ENCODE data around the gene GPR150.
"Not testable (repeated sequence)": the region's sequence is repeated elsewhere in the genome, so short reads cannot be mapped to it uniquely, and the experiment has no call there.

The GPR150 gene

DNA sequence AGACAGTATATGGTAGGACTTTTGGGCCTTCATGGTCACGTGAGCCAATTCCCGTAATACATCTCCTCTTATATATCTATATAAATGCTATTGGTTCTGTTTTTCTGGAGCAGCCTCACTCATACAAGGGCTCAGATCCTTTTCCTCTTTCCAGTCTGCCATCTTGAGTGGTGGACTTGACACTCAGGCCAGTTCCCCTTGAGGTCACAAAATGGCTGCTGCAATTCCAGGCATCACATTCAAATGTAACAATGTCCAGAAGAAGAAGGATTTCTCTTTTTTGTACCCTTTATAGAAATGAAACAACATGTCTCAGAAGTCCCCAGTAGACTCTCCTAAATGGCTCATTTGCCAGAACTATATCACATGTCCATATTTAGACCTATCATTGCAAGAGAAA is 4.5 kb downstream of the GPR150 start:
- no peak for DNase-seq (ENCODE audit: low read depth)

DNA sequence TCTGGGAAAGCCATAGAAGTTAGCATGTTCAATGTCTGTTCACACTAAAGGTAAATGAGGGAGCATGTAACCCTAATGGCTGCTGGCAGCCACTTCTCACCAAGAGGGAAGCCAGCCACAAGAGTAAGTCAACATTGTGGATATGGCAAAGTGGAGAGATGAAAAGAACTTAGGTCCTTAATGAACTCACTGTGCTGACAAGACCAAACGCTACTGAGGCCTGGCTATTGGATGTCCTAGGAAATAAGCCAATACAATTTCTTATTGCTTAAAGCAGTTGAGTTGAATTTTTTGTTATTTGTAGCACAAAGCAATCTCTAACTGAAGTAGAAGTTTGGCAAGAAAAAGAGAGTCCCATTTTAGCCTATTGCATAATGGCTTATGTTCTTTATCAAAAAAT is 6.8 kb downstream of the GPR150 start:
- DNase-seq (ENCODE audit: low read depth), result no peak

DNA sequence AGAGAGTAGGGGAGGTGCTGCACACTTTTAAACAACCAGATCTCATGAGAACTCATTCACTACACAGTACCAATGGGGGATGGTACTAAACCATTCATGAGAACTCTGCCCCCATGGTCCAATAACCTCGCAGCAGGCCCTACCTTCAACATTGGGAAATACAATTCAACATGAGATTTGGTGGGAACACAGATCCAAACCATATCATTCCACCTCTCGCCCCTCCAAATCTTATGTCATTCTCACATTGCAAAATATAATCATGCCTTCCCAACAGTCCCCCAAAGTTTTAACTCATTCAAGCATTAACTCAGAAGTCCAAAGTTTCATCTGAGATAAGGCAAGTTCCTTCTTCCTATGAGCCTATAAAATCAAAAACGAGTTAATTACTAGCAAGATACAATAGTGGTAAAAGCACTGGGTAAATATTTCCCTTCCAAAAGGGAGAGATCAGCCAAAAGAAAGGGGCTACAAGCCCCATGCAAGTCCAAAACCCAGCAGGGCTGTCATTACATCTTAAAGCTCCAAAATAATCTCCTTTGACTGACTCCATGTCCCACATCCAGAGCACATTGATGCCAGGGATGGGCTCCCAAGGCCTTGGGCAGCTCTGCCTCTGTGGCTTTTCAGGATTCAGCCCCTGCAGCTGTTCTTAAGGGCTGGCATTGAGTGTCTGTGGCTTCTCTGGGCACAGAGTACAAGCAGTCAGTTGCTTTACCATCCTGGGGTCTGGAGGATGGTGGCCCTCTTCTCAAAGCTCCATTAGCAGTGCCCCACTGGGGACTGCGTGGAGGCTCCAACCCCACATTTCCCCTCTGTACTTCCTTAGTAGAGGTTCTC is 8.3 kb downstream of the GPR150 start:
- no peak for DNase-seq (ENCODE audit: low read depth)

DNA sequence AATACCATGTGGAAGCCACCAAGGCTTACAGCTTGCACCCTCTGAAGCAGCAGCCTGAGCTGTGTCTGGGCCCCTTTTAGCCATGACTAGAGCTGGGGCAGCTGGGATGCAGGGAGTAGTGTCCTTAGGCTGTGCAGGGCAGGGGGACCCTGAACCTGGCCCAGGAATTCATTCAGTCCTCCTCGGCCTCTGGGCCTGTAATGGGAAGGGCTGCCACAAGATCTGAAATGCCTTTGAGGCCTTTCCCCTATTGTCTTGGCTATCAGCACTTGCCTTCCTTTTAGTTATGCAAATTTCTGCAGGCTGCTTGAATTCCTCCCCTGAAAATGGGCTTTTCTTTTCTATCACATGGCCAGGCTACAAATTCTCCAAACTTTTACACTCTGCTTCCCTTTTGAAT is 9.0 kb downstream of the GPR150 start:
- no peak for DNase-seq (ENCODE audit: low read depth)

- DNase-seq (ENCODE audit: low read depth), result no peak
Measured at GRCh38 chr5:95630394-95630917, 10.6 kb downstream of the GPR150 start.

DNA sequence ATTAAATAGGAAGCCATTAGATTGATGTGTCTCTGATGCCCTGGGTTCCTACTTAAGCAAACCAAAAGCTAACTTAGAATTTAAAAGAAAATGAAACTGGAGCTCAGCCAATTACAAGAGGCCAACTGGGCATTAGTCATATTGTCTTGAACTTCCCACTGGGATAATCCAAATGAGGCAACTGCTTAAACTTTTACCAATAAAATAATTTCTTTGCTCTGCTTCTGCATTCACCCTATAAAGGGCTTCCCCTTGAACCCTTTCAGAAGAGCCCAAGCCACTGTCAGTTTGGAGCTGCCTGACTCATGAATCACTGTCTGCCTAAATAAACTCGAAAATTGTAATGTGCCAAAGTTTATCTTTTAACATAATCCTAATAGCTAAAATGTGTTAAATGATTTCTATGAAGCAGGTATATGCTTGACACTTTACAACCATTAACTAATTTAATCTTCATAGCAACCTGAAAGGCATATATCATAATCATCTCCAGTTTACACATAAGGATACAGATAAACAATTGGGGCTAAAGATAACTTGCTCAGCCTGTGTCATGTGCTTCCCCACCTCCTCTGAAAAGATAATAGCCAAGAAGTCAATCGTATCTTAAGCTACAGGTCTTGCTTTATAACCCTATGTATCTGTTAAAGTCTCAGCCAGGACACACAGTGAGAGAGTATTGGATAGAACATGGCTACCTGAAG is 11.5 kb downstream of the GPR150 start:
- DNase-seq (ENCODE audit: low read depth), result no peak

DNA sequence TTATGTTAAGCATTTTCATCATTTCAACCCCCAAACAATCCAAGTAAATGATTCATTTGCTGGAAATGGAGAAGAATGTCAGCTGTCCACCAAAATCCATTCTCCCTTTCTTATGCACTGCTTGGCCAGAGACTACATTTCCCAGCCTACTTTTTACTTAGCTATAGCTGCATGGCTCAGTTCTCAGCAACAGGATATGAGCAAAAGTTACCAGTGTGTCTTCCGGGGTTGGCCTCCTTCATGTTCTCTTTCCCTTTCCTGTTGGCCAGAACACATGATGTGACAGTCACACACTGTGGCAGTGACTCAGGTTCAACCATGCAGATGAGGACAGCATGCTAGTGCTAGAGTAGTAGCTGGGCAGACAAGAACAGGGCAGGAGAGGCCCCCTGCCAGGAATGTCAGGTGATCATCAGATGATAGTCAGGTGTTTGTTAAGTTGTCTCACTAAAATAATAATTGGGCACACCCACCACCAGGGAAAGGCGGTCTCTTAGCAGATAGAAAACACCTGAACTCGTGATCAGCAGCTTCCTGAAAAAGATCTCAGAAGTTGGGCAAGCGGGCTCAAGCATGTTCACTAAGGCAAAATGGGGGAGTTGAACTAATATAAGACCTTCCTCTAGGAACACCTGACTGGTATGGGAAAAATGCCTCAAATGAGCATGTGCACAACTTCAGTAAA is 12.2 kb downstream of the GPR150 start:
- DNase-seq (ENCODE audit: low read depth), result peak; percentile 63

DNA sequence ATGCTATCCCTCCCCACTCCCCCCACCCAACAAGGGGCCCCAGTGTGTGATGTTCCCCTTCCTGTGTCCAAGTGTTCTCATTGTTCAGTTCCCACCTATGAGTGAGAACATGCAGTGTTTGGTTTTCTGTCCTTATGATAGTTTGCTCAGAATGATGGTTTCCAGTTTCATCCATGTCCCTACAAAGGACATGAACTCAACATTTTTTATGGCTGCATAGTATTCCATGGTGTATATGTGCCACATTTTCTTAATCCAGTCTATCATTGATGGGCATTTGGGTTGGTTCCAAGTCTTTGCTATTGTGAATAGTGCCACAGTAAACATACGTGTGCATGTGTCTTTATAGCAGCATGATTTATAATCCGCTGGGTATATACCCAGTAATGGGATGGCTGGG is 13.1 kb downstream of the GPR150 start:
- DNase-seq (ENCODE audit: low read depth), result not testable (repeated sequence)

GRCh38 chr5:95633671-95634070 is 13.8 kb downstream of the GPR150 start:
- no peak for DNase-seq (ENCODE audit: low read depth)

DNA sequence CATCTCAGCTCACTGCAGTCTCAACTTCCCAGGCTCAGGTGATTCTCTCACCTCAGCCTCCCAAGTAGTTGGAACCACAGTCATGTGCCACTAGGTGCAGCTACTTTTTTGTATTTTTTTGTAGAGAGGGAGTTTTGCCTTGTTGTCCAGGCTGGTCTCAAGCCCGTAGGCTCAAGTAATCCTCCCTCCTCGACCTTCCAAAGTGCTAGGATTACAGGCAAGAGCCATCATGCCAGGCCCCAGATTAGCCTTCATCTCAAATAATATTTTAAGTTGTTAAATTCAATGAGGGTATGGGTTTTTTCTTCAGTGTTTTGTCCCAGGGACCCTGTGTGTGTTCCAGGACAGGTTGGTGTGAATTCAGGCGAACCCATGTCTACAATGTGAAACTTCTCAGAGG is 14.2 kb downstream of the GPR150 start:
- DNase-seq (ENCODE audit: low read depth), result no peak

DNA sequence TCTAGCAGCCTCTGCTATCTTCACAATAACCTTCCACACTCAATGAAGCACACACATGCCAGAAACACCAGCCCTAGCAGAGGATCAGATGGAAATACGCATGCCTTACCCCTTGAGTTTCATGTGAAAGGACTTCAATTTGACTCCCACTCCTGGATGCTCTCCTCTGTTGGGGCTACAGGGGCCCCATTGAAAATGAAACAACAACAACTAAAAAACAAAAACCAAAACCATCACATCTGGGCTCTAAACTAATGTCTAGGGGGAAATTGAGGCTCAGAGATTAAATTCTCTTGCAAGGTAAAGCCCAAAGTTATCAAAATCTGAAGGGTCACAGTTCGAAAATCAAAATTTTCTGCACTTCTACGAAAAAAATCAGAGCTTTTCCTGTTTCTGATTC is 18.7 kb downstream of the GPR150 start:
- DNase-seq (ENCODE audit: low read depth), result no peak

- DNase-seq (ENCODE audit: low read depth), result no peak
Measured at GRCh38 chr5:95641741-95642220, 21.9 kb downstream of the GPR150 start.

DNA sequence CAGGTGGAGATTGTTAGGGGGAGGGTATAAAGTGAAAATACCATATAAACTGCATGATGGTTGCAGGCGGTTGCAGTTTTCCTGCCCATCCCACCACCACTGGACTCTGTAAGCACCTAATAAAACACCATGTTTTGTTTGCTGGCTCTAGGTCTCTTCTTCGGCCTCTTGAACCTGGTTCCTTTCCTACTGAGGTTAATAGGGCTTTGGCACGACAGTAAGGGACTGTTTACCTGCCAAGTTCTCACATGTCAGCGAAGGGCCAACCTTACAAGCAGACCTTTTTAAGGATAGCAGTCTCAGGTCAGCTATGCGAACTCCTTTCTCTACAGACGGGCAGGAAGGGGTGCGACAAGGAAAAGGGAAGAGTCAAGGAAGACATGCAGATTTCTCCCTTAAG is 23.3 kb downstream of the GPR150 start:
- no peak for DNase-seq (ENCODE audit: low read depth)

DNA sequence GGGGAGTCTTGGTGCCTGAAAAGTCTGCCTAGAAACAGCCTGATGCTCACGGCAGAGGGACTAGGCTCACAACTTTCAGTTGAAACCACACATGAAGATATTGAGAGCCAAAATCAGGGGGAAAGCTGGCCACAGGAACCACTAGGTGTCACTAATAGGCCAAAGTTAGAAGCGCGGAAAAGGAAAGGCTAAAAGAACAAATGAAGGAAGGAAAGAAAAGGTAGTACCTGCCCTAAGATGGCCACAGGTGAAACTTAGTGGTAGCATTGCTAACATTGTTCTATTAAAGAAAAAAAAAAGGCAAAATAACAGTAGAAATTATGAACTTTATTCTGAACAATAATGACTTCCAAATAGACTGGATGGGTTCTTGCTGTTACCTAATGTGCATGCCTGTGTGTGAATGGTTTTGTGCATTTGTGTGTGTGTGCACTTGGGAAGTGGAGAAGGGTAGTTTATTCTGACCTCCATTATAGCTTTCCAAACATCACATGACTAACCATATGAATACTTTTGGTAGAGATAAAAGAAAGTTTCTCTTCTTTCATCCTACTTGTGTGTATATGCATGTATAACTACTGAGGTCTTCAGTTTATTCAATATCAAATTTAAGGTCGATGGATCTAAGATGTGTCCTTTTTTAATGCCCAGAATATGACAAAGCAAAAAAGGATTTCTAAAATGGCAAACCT is 24.6 kb downstream of the GPR150 start:
- DNase-seq (ENCODE audit: low read depth), result peak; percentile 16

DNA sequence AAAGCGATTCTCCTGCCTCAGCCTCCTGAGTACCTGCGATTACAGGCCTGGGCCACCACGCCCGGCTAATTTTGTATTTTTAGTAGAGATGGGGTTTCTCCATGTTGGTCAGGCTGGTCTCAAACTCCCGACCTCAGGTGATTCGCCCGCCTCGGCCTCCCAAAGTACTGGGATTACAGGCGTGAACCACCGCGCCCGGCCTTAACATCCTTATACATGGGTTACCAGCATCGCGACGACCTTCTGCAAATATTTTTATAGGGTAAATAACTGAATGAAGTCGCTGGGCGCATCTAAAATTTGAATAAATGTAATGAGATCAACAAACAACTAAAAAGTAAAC is 26.3 kb downstream of the GPR150 start:
- DNase-seq (ENCODE audit: low read depth), result not testable (repeated sequence)

DNA sequence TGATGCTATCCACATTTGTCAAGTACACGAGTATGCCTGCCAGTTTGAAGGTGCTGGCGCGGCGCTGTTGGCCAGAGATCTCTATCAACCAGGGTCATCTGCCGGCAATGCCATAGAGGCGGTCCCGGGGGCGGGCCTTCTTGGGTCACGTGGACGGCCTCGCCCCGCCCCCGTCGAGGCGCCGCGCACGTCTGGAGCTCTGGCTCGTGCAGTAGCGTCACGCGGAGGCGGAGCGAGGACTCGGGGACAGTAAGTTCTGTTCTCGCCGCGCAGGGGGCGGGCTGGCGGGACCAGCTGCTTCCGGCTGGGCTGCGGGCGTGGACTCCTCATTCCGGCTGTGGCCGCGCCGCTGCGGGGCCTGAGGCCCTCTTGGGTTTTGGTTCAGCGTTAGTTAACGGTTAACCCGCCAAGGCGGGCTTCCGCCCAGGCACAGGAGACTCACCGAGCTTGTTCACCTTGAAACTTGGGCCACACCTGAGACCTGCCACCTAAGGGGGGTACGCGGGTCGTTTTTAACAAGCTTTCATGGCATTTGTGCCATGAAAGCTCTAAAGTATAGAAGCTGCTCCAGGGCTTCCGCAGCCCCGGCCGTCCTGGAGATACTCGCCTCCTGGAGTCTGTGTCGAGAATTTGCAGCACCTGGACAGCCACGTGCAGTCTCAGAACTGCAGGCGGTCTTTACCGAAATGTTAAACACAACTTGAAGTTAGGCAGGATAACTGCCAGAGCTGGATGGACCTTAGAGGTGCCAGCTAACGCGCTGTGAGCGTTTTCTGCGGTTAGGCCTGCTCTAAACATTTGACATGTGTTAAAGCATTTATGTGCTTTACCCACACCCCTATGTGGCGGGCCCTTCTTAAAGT is 26.9 kb downstream of the GPR150 start, which contains the start of gene RFESD:
Gene RFESD, plus strand, starts transcription at position 209 of the 863 bp plus-strand sequence. CDS start 5,495 bp downstream, outside the sequence.
- peak; percentile 93 for DNase-seq (ENCODE audit: low read depth)

- DNase-seq (ENCODE audit: low read depth), result no peak
Measured at GRCh38 chr5:95647886-95648860, 28.3 kb downstream of the GPR150 start.

DNA sequence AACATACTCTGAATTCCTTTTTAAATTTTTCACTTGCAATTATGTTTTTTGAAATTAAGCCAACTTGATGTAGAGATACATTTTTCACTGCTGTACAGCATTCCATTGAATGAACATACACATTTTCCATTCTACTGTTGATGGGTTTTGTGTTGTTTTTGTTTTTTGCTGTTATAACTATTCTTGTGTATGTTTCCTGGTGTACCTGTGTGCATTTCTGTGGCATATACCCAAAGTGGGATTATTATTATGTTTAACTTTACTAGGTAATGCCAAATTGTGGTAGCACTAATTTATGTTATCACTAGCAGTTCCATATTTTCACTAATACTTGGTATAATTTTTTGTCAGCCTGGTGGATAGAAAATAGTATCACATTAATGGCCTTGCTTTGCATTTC is 29.4 kb downstream of the GPR150 start:
- DNase-seq (ENCODE audit: low read depth), result no peak

- DNase-seq (ENCODE audit: low read depth), result no peak
Measured at GRCh38 chr5:95649842-95650620, 30.1 kb downstream of the GPR150 start.

Measured in activated T-helper 9 cell treated with anti-CD3 and anti-CD28 coated beads, Interleukin-2, amount 50 U/mL, for 16 hours (primary cell).